Muscle layer of colon (tissue), 2 donors: ENCODE results near the gene CR1.
"Not testable (repeated sequence)": the region's sequence is repeated elsewhere in the genome, so short reads cannot be mapped to it uniquely, and the experiment has no call there.

Experiments
- H3K27ac ChIP-seq: one replicate; pipeline ENCODE4 v1.7.0; 2013; ENCODE audit warnings: low read depth, mild to moderate bottlenecking, low read length, moderate library complexity
- H3K27me3 ChIP-seq, 2 donors: one replicate each; pipeline ENCODE4 v1.7.0; 2013; ENCODE audit warnings: low read length in 2 of 2, mild to moderate bottlenecking in 2 of 2; ENCODE audit not compliant: insufficient read depth in 2 of 2, control insufficient read depth in 1 of 2
- H3K36me3 ChIP-seq: one replicate; pipeline ENCODE4 v1.7.0; 2013; ENCODE audit warnings: mild to moderate bottlenecking, low read length; ENCODE audit not compliant: insufficient read depth
- H3K4me1 ChIP-seq: one replicate; pipeline ENCODE4 v1.7.0; 2013; ENCODE audit warnings: mild to moderate bottlenecking, low read length; ENCODE audit not compliant: insufficient read depth
- H3K4me3 ChIP-seq, 2 donors: one replicate each; pipeline ENCODE4 v1.7.0; 2013; ENCODE audit warnings: low read length in 2 of 2, low read depth in 1 of 2, mild to moderate bottlenecking in 1 of 2, moderate library complexity in 1 of 2
- H3K9ac ChIP-seq: one replicate; pipeline ENCODE4 v1.7.0; 2013; ENCODE audit warnings: low read length
- H3K9me3 ChIP-seq: one replicate; pipeline ENCODE4 v1.7.0; 2013; ENCODE audit warnings: mild to moderate bottlenecking, low read length
- donor health status: abdominal sarcoma.
- donor health status: Adenocarcinoma of cecum.

Gene CR1

GRCh38 chr1:207554823-207555222, 58.9 kb downstream of the CR1 start:
- H3K27me3 ChIP-seq, H3K9ac ChIP-seq, H3K27ac ChIP-seq, H3K4me3 ChIP-seq, H3K9me3 ChIP-seq, H3K4me1 ChIP-seq, H3K36me3 ChIP-seq: not testable (repeated sequence)

GRCh38 chr1:207565546-207566468, 69.8 kb downstream of the CR1 start:
- Histone ChIP-seq H3K27me3 (no peaks in the 10 kb centered on the region), H3K9me3 (no peaks in the 10 kb centered on the region), H3K4me3 (no peak overlapping the region), H3K9ac (no peak overlapping the region), H3K27ac (no peak overlapping the region), H3K36me3 (no peaks in the 10 kb centered on the region), H3K4me1 (no peaks in the 10 kb centered on the region)

- H3K4me1 ChIP-seq, H3K36me3 ChIP-seq, H3K4me3 ChIP-seq, H3K27ac ChIP-seq, H3K9ac ChIP-seq, H3K27me3 ChIP-seq, H3K9me3 ChIP-seq: not testable (repeated sequence)
Observed at GRCh38 chr1:207571926-207572325, 76.0 kb downstream of the CR1 start.

GRCh38 chr1:207573074-207573473, 77.1 kb downstream of the CR1 start:
- H3K9me3 ChIP-seq, H3K36me3 ChIP-seq, H3K27me3 ChIP-seq, H3K4me1 ChIP-seq, H3K4me3 ChIP-seq, H3K9ac ChIP-seq, H3K27ac ChIP-seq: not testable (repeated sequence)

- not testable (repeated sequence) for H3K4me3 ChIP-seq, H3K4me1 ChIP-seq, H3K9ac ChIP-seq, H3K36me3 ChIP-seq, H3K27me3 ChIP-seq, H3K27ac ChIP-seq, H3K9me3 ChIP-seq
Observed at GRCh38 chr1:207575381-207575780, 79.4 kb downstream of the CR1 start.

GRCh38 chr1:207578796-207579435, 83.0 kb downstream of the CR1 start:
- Histone ChIP-seq H3K4me1 (no peaks in the 10 kb centered on the region), H3K27ac (no peak overlapping the region), H3K4me3 (no peak overlapping the region), H3K9me3 (no peaks in the 10 kb centered on the region), H3K27me3 (no peaks in the 10 kb centered on the region), H3K36me3 (no peaks in the 10 kb centered on the region), H3K9ac (no peak overlapping the region)

- H3K27ac ChIP-seq: no peak overlapping the region
- no peaks in the 10 kb centered on the region for H3K27me3 ChIP-seq
- no peaks in the 10 kb centered on the region for H3K36me3 ChIP-seq
- H3K4me3 ChIP-seq: no peak overlapping the region
- H3K9ac ChIP-seq: no peak overlapping the region
- H3K9me3 ChIP-seq: no peaks in the 10 kb centered on the region
- H3K4me1 ChIP-seq: no peaks in the 10 kb centered on the region
Observed at GRCh38 chr1:207579436-207579799, 83.5 kb downstream of the CR1 start.

- H3K36me3 ChIP-seq: no peaks in the 10 kb centered on the region
- H3K9ac ChIP-seq: no peak overlapping the region
- H3K27ac ChIP-seq: no peak overlapping the region
- no peaks in the 10 kb centered on the region for H3K27me3 ChIP-seq
- H3K4me1 ChIP-seq: no peaks in the 10 kb centered on the region
- H3K9me3 ChIP-seq: no peaks in the 10 kb centered on the region
- H3K4me3 ChIP-seq: no peak overlapping the region
Observed at GRCh38 chr1:207581496-207582153, 85.7 kb downstream of the CR1 start.

- not testable (repeated sequence) for H3K9ac ChIP-seq, H3K4me3 ChIP-seq, H3K4me1 ChIP-seq, H3K27me3 ChIP-seq, H3K9me3 ChIP-seq, H3K36me3 ChIP-seq, H3K27ac ChIP-seq
Observed at GRCh38 chr1:207589506-207589905, 93.5 kb downstream of the CR1 start.

GRCh38 chr1:207591205-207591604, 95.2 kb downstream of the CR1 start:
- not testable (repeated sequence) for H3K27ac ChIP-seq, H3K9ac ChIP-seq, H3K27me3 ChIP-seq, H3K4me3 ChIP-seq, H3K4me1 ChIP-seq, H3K36me3 ChIP-seq, H3K9me3 ChIP-seq

GRCh38 chr1:207594095-207594494, 98.1 kb downstream of the CR1 start:
- H3K9me3 ChIP-seq, H3K27me3 ChIP-seq, H3K9ac ChIP-seq, H3K4me3 ChIP-seq, H3K36me3 ChIP-seq, H3K27ac ChIP-seq, H3K4me1 ChIP-seq: not testable (repeated sequence)
